Measurements from ENCODE around the gene ONECUT2.
"Not testable (repeated sequence)": the region's sequence is repeated elsewhere in the genome, so short reads cannot be mapped to it uniquely, and the experiment has no call there.

The ONECUT2 gene

GRCh38 chr18:57434536-57435494, at the start of gene ONECUT2:
ONECUT2 (plus strand) TSS chr18:57435374; CDS start chr18:57435717, 343 bp downstream.
- Histone ChIP-seq H3K9ac (ENCODE audit: insufficient read length) (no peak within 1 kb of the TSS), H3K9me3 (ENCODE audit: low read depth, low read length) (no peaks in the 10 kb centered on the region), H3K27ac (no peak within 1 kb of the TSS), H3K36me3 (ENCODE audit: insufficient read depth, low read length) (no peaks in the 10 kb centered on the region), H3K4me3 (peak within 1 kb of the TSS; percentile 85)
- peak; percentile 30 for DNase-seq (ENCODE audit: low read depth, low spot score)
- no peak for TF ChIP-seq FOXP2 (optimal IDR thresholded peaks at IDR 0.05; ENCODE audit: control extremely low read depth, extremely low read length, insufficient read depth)
- TF ChIP-seq POLR2AphosphoS5 (IDR thresholded peaks at IDR 0.05; ENCODE audit: borderline replicate concordance, low read depth, low read length) = no peak
- no peak for TF ChIP-seq EZH2 (IDR thresholded peaks at IDR 0.05)

- TF ChIP-seq FOXP2 (optimal IDR thresholded peaks at IDR 0.05; ENCODE audit: control extremely low read depth, extremely low read length, insufficient read depth) (no peak), POLR2AphosphoS5 (IDR thresholded peaks at IDR 0.05; ENCODE audit: borderline replicate concordance, low read depth, low read length) (no peak), EZH2 (IDR thresholded peaks at IDR 0.05) (no peak)
- Histone ChIP-seq H3K9me3 (ENCODE audit: low read depth, low read length) (no peaks in the 10 kb centered on the region), H3K9ac (ENCODE audit: insufficient read length) (no peak overlapping the region), H3K36me3 (ENCODE audit: insufficient read depth, low read length) (no peaks in the 10 kb centered on the region), H3K4me3 (no peak overlapping the region), H3K27ac (no peak overlapping the region)
- no peak for DNase-seq (ENCODE audit: low read depth, low spot score)
Measured at GRCh38 chr18:57389271-57389670, 45.9 kb upstream of the ONECUT2 start.

- H3K9me3 ChIP-seq (ENCODE audit: low read depth, low read length) = no peaks in the 10 kb centered on the region
- TF ChIP-seq EZH2 (IDR thresholded peaks at IDR 0.05) = no peak
- TF ChIP-seq POLR2AphosphoS5 (IDR thresholded peaks at IDR 0.05; ENCODE audit: borderline replicate concordance, low read depth, low read length) = no peak
- no peak for TF ChIP-seq FOXP2 (optimal IDR thresholded peaks at IDR 0.05; ENCODE audit: control extremely low read depth, extremely low read length, insufficient read depth)
- H3K27ac ChIP-seq = no peak overlapping the region
- H3K4me3 ChIP-seq = no peak overlapping the region
- DNase-seq (ENCODE audit: low read depth, low spot score) = no peak
- no peaks in the 10 kb centered on the region for H3K36me3 ChIP-seq (ENCODE audit: insufficient read depth, low read length)
- no peak overlapping the region for H3K9ac ChIP-seq (ENCODE audit: insufficient read length)
Measured at GRCh38 chr18:57390044-57390443, 45.1 kb upstream of the ONECUT2 start.

- H3K27ac ChIP-seq; H3K9me3 ChIP-seq (ENCODE audit: low read depth, low read length); H3K4me3 ChIP-seq; DNase-seq (ENCODE audit: low read depth, low spot score); H3K9ac ChIP-seq (ENCODE audit: insufficient read length); H3K36me3 ChIP-seq (ENCODE audit: insufficient read depth, low read length): not testable (repeated sequence)
Measured at GRCh38 chr18:57394749-57395148, 40.4 kb upstream of the ONECUT2 start.

GRCh38 chr18:57396831-57397230, 38.3 kb upstream of the ONECUT2 start:
- not testable (repeated sequence) for H3K27ac ChIP-seq; H3K9ac ChIP-seq (ENCODE audit: insufficient read length); H3K4me3 ChIP-seq; H3K9me3 ChIP-seq (ENCODE audit: low read depth, low read length); H3K36me3 ChIP-seq (ENCODE audit: insufficient read depth, low read length); DNase-seq (ENCODE audit: low read depth, low spot score)

- H3K4me3 ChIP-seq = no peak overlapping the region
- H3K9ac ChIP-seq (ENCODE audit: insufficient read length) = no peak overlapping the region
- H3K9me3 ChIP-seq (ENCODE audit: low read depth, low read length) = no peaks in the 10 kb centered on the region
- TF ChIP-seq POLR2AphosphoS5 (IDR thresholded peaks at IDR 0.05; ENCODE audit: borderline replicate concordance, low read depth, low read length) (no peak), EZH2 (IDR thresholded peaks at IDR 0.05) (no peak), FOXP2 (optimal IDR thresholded peaks at IDR 0.05; ENCODE audit: control extremely low read depth, extremely low read length, insufficient read depth) (no peak)
- DNase-seq (ENCODE audit: low read depth, low spot score) = no peak
- no peak overlapping the region for H3K27ac ChIP-seq
- H3K36me3 ChIP-seq (ENCODE audit: insufficient read depth, low read length) = no peaks in the 10 kb centered on the region
Measured at GRCh38 chr18:57397440-57398132, 37.6 kb upstream of the ONECUT2 start.

- H3K9ac ChIP-seq (ENCODE audit: insufficient read length) = no peak overlapping the region
- no peak for DNase-seq (ENCODE audit: low read depth, low spot score)
- no peaks in the 10 kb centered on the region for H3K36me3 ChIP-seq (ENCODE audit: insufficient read depth, low read length)
- H3K4me3 ChIP-seq = no peak overlapping the region
- no peaks in the 10 kb centered on the region for H3K9me3 ChIP-seq (ENCODE audit: low read depth, low read length)
- no peak for TF ChIP-seq FOXP2 (optimal IDR thresholded peaks at IDR 0.05; ENCODE audit: control extremely low read depth, extremely low read length, insufficient read depth)
- no peak for TF ChIP-seq EZH2 (IDR thresholded peaks at IDR 0.05)
- no peak for TF ChIP-seq POLR2AphosphoS5 (IDR thresholded peaks at IDR 0.05; ENCODE audit: borderline replicate concordance, low read depth, low read length)
- H3K27ac ChIP-seq = no peak overlapping the region
Measured at GRCh38 chr18:57404345-57404744, 30.8 kb upstream of the ONECUT2 start.

- Histone ChIP-seq H3K4me3 (no peak overlapping the region), H3K27ac (no peak overlapping the region), H3K9ac (ENCODE audit: insufficient read length) (no peak overlapping the region), H3K36me3 (ENCODE audit: insufficient read depth, low read length) (no peaks in the 10 kb centered on the region), H3K9me3 (ENCODE audit: low read depth, low read length) (no peaks in the 10 kb centered on the region)
- TF ChIP-seq FOXP2 (optimal IDR thresholded peaks at IDR 0.05; ENCODE audit: control extremely low read depth, extremely low read length, insufficient read depth) = no peak
- no peak for TF ChIP-seq EZH2 (IDR thresholded peaks at IDR 0.05)
- TF ChIP-seq POLR2AphosphoS5 (IDR thresholded peaks at IDR 0.05; ENCODE audit: borderline replicate concordance, low read depth, low read length) = no peak
- DNase-seq (ENCODE audit: low read depth, low spot score) = no peak
Measured at GRCh38 chr18:57409650-57410049, 25.5 kb upstream of the ONECUT2 start.

Measured in SK-N-MC (cell line).